ENCODE measurements around the gene ERG. TPM values are rescaled to one million over a fixed set of nuclear protein-coding genes. Genes with fewer than 3 reads are reported as not detected.

The ERG gene
- total and polyA plus RNA-seq, 2 experiments from 2014 or later: 0.14 to 0.44 TPM

- no peaks in the 10 kb centered on the region for H4K20me1 ChIP-seq (replicated peaks; ENCODE audit: insufficient read depth)
- H3K79me2 ChIP-seq (replicated peaks; ENCODE audit: insufficient read depth): no peaks in the 10 kb centered on the region
- H3K9me3 Mint-ChIP-seq: no peaks in the 10 kb centered on the region
- no peak overlapping the region for H3K4me2 ChIP-seq
- no peaks in the 10 kb centered on the region for H3F3A ChIP-seq (replicated peaks; ENCODE audit: low read depth)
- no peaks in the 10 kb centered on the region for H3K36me3 Mint-ChIP-seq (ENCODE audit: low read depth)
- peaks cover 36% of the 10 kb centered on the region for H3K4me1 Mint-ChIP-seq
- H3K4me3 ChIP-seq: no peak overlapping the region
- no peak overlapping the region for H3K4me3 Mint-ChIP-seq
- no peaks in the 10 kb centered on the region for H3K9me2 ChIP-seq (ENCODE audit: insufficient read depth)
- H3K27me3 ChIP-seq (ENCODE audit: insufficient read depth): no peaks in the 10 kb centered on the region
- H3K4me1 ChIP-seq (ENCODE audit: insufficient read depth): peaks cover 21% of the 10 kb centered on the region
- no peak overlapping the region for H3K27ac ChIP-seq (ENCODE audit: low read depth)
- DNase-seq (ENCODE audit: low spot score): no peak
- no peak overlapping the region for H2AFZ ChIP-seq
- no peaks in the 10 kb centered on the region for H3K36me3 ChIP-seq (ENCODE audit: insufficient read depth)
- H3K27me3 Mint-ChIP-seq (ENCODE audit: insufficient read depth, low read depth, poor library complexity): no peaks in the 10 kb centered on the region
- H3K27ac Mint-ChIP-seq: no peak overlapping the region
- ATAC-seq: no peak
- no peak for TF ChIP-seq POLR2AphosphoS5 (IDR thresholded peaks at IDR 0.05; ENCODE audit: low read depth)
- TF ChIP-seq REST (IDR thresholded peaks at IDR 0.05; ENCODE audit: unreplicated experiment): peak; percentile 41
Measured at GRCh38 chr21:38413958-38414548, 84.2 kb downstream of the ERG start.

- no peaks in the 10 kb centered on the region for H3K27me3 ChIP-seq (ENCODE audit: insufficient read depth)
- Mint-ChIP-seq H3K9me3 (peaks cover 11% of the 10 kb centered on the region; the same call in 1 of the 3 replicates), H3K27me3 (ENCODE audit: insufficient read depth, low read depth, poor library complexity) (peaks cover 3% of the 10 kb centered on the region), H3K4me3 (no peak overlapping the region), H3K4me1 (peaks cover 34% of the 10 kb centered on the region), H3K36me3 (ENCODE audit: low read depth) (peaks cover 11% of the 10 kb centered on the region; the same call in 1 of the 3 replicates), H3K27ac (peak overlapping the region; percentile 57; the same call in 1 of the 2 replicates)
- H3K4me2 ChIP-seq: peak overlapping the region; percentile 50
- no peak overlapping the region for H3K4me3 ChIP-seq
- H4K20me1 ChIP-seq (replicated peaks; ENCODE audit: insufficient read depth): no peaks in the 10 kb centered on the region
- no peak for ATAC-seq
- no peaks in the 10 kb centered on the region for H3K9me2 ChIP-seq (ENCODE audit: insufficient read depth)
- TF ChIP-seq JUNB (IDR thresholded peaks at IDR 0.05; ENCODE audit: unreplicated experiment) (no peak), ZNF462 (CRISPR knock-in tag; IDR thresholded peaks at IDR 0.05) (no peak), EZH2 (IDR thresholded peaks at IDR 0.05; ENCODE audit: low read depth, unreplicated experiment) (no peak), NANOG (IDR thresholded peaks at IDR 0.05; ENCODE audit: borderline replicate concordance) (no peak), EZH2phosphoT487 (IDR thresholded peaks at IDR 0.05; ENCODE audit: unreplicated experiment) (no peak)
- H3K79me2 ChIP-seq (replicated peaks; ENCODE audit: insufficient read depth): no peaks in the 10 kb centered on the region
- H3K36me3 ChIP-seq (ENCODE audit: insufficient read depth): no peaks in the 10 kb centered on the region
- H3K27ac ChIP-seq (ENCODE audit: low read depth): no peak overlapping the region
- no peak for DNase-seq (ENCODE audit: low spot score)
- H3F3A ChIP-seq (replicated peaks; ENCODE audit: low read depth): no peaks in the 10 kb centered on the region
- H2AFZ ChIP-seq: no peak overlapping the region
- H3K4me1 ChIP-seq (ENCODE audit: insufficient read depth): peaks cover 21% of the 10 kb centered on the region
Measured at GRCh38 chr21:38410466-38410865, 87.8 kb downstream of the ERG start.
